ENCODE data around the gene LTBP3.

The LTBP3 gene

GRCh38 chr11:65583589-65583988, 25.4 kb upstream of the LTBP3 start:
- Histone ChIP-seq H3K27me3 (ENCODE audit: insufficient read depth, low read depth, severe bottlenecking) (no peaks in the 10 kb centered on the region), H3K4me3 (ENCODE audit: low read depth, low read length) (no peak overlapping the region), H3K36me3 (peaks cover 6% of the 10 kb centered on the region), H3K9me3 (ENCODE audit: severe bottlenecking) (no peaks in the 10 kb centered on the region), H3K27ac (no peak overlapping the region)
- TF ChIP-seq, protein P1, sequence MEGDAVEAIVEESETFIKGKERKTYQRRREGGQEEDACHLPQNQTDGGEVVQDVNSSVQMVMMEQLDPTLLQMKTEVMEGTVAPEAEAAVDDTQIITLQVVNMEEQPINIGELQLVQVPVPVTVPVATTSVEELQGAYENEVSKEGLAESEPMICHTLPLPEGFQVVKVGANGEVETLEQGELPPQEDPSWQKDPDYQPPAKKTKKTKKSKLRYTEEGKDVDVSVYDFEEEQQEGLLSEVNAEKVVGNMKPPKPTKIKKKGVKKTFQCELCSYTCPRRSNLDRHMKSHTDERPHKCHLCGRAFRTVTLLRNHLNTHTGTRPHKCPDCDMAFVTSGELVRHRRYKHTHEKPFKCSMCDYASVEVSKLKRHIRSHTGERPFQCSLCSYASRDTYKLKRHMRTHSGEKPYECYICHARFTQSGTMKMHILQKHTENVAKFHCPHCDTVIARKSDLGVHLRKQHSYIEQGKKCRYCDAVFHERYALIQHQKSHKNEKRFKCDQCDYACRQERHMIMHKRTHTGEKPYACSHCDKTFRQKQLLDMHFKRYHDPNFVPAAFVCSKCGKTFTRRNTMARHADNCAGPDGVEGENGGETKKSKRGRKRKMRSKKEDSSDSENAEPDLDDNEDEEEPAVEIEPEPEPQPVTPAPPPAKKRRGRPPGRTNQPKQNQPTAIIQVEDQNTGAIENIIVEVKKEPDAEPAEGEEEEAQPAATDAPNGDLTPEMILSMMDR (IDR thresholded peaks at IDR 0.05; ENCODE audit: low read depth, low read length) = no peak
- no peak for DNase-seq

DNA sequence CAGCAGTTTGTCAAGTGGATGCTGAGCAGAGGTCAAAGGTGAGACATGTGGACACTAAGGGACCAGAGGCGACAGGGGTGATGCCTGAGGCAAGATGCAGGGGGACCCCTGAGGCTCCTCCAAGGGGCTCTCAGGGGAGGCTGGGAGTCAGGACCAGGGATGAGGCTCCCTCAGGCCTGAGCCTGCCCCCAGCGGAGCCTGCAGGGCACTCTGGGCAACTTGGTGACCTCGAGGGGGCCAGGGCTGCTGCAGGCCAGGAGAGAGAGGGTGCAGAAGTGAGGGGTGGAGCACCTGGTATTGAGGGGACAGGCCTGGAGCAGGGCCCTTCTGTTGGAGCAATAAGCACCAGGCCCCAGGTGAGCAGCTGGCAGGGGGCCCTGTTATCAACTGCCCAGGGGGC, 23.8 kb upstream of the LTBP3 start:
- Histone ChIP-seq H3K27me3 (ENCODE audit: insufficient read depth, low read depth, severe bottlenecking) (no peaks in the 10 kb centered on the region), H3K36me3 (peaks cover 6% of the 10 kb centered on the region), H3K27ac (no peak overlapping the region), H3K4me3 (ENCODE audit: low read depth, low read length) (no peak overlapping the region), H3K9me3 (ENCODE audit: severe bottlenecking) (no peaks in the 10 kb centered on the region)
- TF ChIP-seq, protein P1 (IDR thresholded peaks at IDR 0.05; ENCODE audit: low read depth, low read length) = no peak
- no peak for DNase-seq

DNA sequence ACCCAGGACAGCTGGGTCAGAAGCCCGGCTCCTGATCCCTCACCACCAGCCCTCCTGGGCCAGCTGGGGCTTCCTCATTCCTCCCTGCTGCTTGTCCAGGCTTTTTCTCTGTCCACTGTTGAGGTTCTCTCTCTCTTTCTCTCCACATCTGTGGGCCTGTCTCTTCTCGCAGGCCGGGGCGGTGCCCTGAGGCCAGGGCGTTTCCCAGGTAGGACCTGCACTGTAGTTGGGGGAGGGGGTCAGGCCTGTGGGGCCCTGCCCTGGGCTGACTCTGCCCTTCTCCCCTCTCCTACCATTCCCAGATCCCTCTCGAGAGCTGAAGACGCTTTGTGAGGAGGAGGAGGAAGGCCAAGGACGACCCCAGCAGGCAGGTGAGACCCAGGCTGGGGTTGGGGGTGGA, 22.6 kb upstream of the LTBP3 start:
- Histone ChIP-seq H3K9me3 (ENCODE audit: severe bottlenecking) (no peaks in the 10 kb centered on the region), H3K27me3 (ENCODE audit: insufficient read depth, low read depth, severe bottlenecking) (no peaks in the 10 kb centered on the region), H3K4me3 (ENCODE audit: low read depth, low read length) (no peak overlapping the region), H3K36me3 (peaks cover 6% of the 10 kb centered on the region), H3K27ac (no peak overlapping the region)
- DNase-seq = no peak
- TF ChIP-seq, protein P1 (IDR thresholded peaks at IDR 0.05; ENCODE audit: low read depth, low read length) = no peak

DNA sequence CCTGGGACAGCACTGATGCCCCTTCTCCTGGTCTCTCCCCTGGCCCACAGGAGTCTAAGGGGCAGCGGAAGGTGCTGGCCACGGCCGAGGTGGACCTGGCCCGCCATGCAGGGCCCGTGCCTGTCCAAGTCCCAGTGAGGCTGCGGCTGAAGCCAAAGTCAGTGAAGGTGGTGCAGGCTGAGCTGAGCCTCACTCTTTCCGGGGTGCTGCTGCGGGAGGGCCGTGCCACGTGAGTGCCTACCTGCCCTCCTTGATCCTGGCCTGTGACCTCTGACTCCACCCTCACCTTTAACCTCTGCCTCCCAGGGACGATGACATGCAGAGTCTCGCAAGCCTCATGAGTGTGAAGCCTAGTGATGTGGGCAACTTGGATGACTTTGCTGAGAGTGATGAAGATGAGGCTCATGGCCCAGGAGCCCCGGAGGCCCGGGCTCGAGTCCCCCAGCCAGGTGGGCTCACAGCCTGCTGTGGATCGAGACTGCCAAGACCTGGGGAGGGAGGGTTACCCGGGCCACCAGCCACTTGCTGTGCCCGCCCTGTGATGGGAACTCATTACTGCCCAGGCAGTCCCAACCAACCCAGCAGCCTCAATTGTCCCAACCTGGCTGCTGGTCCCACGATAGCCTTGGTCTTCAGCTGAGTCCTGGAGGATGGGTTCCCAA, 22.0 kb upstream of the LTBP3 start:
- no peak overlapping the region for H3K4me3 ChIP-seq (ENCODE audit: low read depth, low read length)
- H3K9me3 ChIP-seq (ENCODE audit: severe bottlenecking) = no peaks in the 10 kb centered on the region
- no peaks in the 10 kb centered on the region for H3K27me3 ChIP-seq (ENCODE audit: insufficient read depth, low read depth, severe bottlenecking)
- peaks cover 8% of the 10 kb centered on the region for H3K36me3 ChIP-seq
- H3K27ac ChIP-seq = no peak overlapping the region
- no peak for DNase-seq
- TF ChIP-seq, protein P1 (IDR thresholded peaks at IDR 0.05; ENCODE audit: low read depth, low read length) = no peak

GRCh38 chr11:65579291-65579690, 21.1 kb upstream of the LTBP3 start:
- Histone ChIP-seq H3K27ac (no peak overlapping the region), H3K4me3 (ENCODE audit: low read depth, low read length) (no peak overlapping the region), H3K27me3 (ENCODE audit: insufficient read depth, low read depth, severe bottlenecking) (no peaks in the 10 kb centered on the region), H3K9me3 (ENCODE audit: severe bottlenecking) (no peaks in the 10 kb centered on the region), H3K36me3 (peaks cover 12% of the 10 kb centered on the region)
- no peak for DNase-seq
- TF ChIP-seq, protein P1 (IDR thresholded peaks at IDR 0.05; ENCODE audit: low read depth, low read length) = no peak

DNA sequence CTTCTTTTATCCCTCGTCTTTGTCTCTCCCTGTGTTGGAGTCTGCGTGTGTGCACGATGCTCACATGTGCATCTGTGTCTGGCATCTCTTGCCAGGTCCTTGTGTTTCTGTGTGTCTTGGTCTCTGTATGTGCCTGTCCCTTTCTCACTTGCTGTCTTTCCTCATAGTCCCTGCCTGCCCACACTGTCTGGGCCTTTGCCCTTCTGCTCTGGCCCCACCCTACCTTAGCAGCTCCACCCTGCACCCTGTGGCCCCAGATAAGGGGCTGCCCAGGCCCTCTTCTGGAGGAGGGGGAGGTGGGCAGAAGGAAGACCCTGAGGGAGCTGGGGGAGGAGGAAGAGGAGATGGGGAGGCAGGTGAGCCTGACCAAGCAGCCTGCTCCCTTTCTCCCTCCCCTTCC, 20.5 kb upstream of the LTBP3 start:
- peaks cover 13% of the 10 kb centered on the region for H3K36me3 ChIP-seq
- H3K27ac ChIP-seq = no peak overlapping the region
- H3K27me3 ChIP-seq (ENCODE audit: insufficient read depth, low read depth, severe bottlenecking) = no peaks in the 10 kb centered on the region
- H3K4me3 ChIP-seq (ENCODE audit: low read depth, low read length) = no peak overlapping the region
- TF ChIP-seq, protein P1 (IDR thresholded peaks at IDR 0.05; ENCODE audit: low read depth, low read length) = no peak
- H3K9me3 ChIP-seq (ENCODE audit: severe bottlenecking) = no peaks in the 10 kb centered on the region
- DNase-seq = no peak

Measured in WERI-Rb-1 (cell line).